ENCODE measurements around the gene ATP6V1A.
"Not testable (repeated sequence)": the region's sequence is repeated elsewhere in the genome, so short reads cannot be mapped to it uniquely, and the experiment has no call there.

The ATP6V1A gene

GRCh38 chr3:113828600-113828999 is 81.8 kb downstream of the ATP6V1A start:
- DNase-seq (ENCODE audit: low spot score): no peak

GRCh38 chr3:113829576-113830354 is 82.9 kb downstream of the ATP6V1A start:
- DNase-seq (ENCODE audit: low spot score): no peak

GRCh38 chr3:113831103-113831355 is 84.2 kb downstream of the ATP6V1A start:
- no peak for DNase-seq (ENCODE audit: low spot score)

- no peak for DNase-seq (ENCODE audit: low spot score)
Observed at GRCh38 chr3:113832477-113833164, 85.8 kb downstream of the ATP6V1A start.

GRCh38 chr3:113834983-113835382 is 88.1 kb downstream of the ATP6V1A start:
- DNase-seq (ENCODE audit: low spot score): no peak

GRCh38 chr3:113838631-113839209 is 91.9 kb downstream of the ATP6V1A start, which contains the start of gene GRAMD1C:
TSS of gene GRAMD1C (plus strand) at chr3:113838788. CDS start at chr3:113838910, 122 bp downstream.
- peak; percentile 88 for DNase-seq (ENCODE audit: low spot score)

- DNase-seq (ENCODE audit: low spot score): no peak
Observed at GRCh38 chr3:113839551-113839950, 92.7 kb downstream of the ATP6V1A start.

GRCh38 chr3:113844622-113845222 is 97.9 kb downstream of the ATP6V1A start:
- no peak for DNase-seq (ENCODE audit: low spot score)

GRCh38 chr3:113847247-113847646 is 100.4 kb downstream of the ATP6V1A start:
- DNase-seq (ENCODE audit: low spot score): no peak

GRCh38 chr3:113847664-113848461 is 101.0 kb downstream of the ATP6V1A start:
- DNase-seq (ENCODE audit: low spot score): no peak

GRCh38 chr3:113849071-113849470 is 102.2 kb downstream of the ATP6V1A start:
- not testable (repeated sequence) for DNase-seq (ENCODE audit: low spot score)

GRCh38 chr3:113849841-113850240 is 103.0 kb downstream of the ATP6V1A start:
- DNase-seq (ENCODE audit: low spot score): not testable (repeated sequence)

GRCh38 chr3:113850391-113850790 is 103.6 kb downstream of the ATP6V1A start:
- DNase-seq (ENCODE audit: low spot score): not testable (repeated sequence)

- no peak for DNase-seq (ENCODE audit: low spot score)
Observed at GRCh38 chr3:113852506-113852905, 105.7 kb downstream of the ATP6V1A start.

Measured in left forelimb (tissue), 1 donor.